GM18511 (cell line): Measurements from ENCODE around the gene AKAP6.

Source experiments
- ATAC-seq: cut with Tn5 transposase; IDR thresholded peaks from one replicate; pipeline ENCODE4 v1.9.1; 2021; ENCODE audit warnings: mild to moderate bottlenecking, moderate library complexity; ENCODE audit not compliant: unreplicated experiment

The AKAP6 gene

DNA sequence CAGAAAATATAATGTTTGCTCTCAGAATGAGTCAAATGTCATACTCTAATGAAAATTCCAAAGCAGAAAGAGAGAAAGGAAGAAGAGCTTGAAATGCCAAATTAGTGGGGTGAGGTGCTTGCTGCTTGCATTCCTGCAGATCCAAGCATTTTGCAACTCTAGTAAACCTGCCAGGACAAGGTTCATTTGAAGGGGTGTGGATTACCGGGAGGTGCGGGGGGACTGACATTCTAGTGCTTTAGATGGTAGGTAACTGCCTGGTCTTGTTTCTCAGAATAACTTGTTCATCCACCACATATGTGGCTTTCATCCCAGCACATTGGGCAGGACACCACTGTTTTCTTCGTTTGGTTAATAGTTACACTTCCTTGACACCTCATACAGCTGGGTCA lies 144.4 kb downstream of the AKAP6 start:
- ATAC-seq = no peak

- no peak for ATAC-seq
Observed at GRCh38 chr14:32474478-32475195, 145.5 kb downstream of the AKAP6 start.

DNA sequence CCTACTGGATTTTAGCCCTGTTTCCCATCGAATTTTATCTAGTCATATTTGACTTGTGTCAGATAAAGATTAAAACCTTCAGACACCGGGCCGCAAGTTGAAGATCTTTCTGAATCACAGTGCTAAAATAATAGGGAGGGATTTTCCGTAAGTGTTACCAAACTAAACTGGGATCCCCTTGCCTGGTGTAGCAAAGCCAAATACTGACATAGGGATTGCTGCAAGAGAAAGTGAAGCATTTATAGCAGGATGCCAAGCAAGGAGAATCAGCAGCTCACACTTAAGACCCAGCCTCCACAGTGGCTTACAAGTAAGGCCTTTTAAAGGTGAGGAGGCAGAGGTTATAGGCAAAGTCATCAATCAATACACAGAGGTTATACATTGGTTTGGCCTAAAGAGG lies 147.4 kb downstream of the AKAP6 start:
- ATAC-seq = no peak

DNA sequence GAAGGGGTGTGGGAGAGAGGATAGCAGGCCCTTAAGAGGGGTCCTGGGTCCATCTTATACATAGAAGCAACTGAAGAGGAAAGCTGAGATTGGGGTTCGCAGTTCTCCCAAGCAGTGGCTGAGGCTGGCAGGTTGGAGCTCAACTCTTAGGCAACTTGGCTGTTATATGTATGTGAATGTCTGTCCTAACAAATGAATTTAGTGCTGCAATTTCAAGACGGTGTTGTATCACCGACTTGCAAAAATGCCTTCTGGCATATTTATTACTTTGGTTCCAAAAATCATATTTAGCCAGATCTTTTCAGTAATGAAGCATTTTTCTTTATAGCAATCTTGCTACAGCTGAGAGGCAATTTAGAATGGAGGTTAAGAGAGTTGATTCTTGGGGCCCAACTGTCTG lies 148.3 kb downstream of the AKAP6 start:
- ATAC-seq = no peak

GRCh38 chr14:32478050-32478449 lies 149.0 kb downstream of the AKAP6 start:
- no peak for ATAC-seq

- no peak for ATAC-seq
Observed at GRCh38 chr14:32480337-32480736, 151.2 kb downstream of the AKAP6 start.

DNA sequence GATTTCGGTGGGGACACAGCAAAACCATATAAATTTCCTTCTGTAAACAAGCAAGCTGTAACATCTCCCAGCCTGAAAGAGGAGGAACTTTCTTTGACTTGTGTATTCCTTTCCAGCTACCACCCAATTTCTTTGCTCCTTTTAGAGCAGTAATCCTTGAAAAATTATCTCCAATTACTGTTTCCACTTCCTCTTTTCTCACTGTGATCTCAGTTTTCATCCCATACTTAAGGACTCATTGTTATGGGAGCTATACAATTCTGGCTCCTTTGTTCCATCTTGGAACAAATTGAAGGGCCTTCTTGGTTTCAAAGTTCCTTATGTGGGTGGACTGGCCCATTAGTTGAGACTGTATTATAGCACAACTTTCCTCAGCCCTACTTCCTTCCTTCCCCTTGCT lies 152.6 kb downstream of the AKAP6 start:
- no peak for ATAC-seq

- no peak for ATAC-seq
Observed at GRCh38 chr14:32491416-32492016, 162.4 kb downstream of the AKAP6 start.

- ATAC-seq = no peak
Observed at GRCh38 chr14:32492457-32492856, 163.4 kb downstream of the AKAP6 start.

- no peak for ATAC-seq
Observed at GRCh38 chr14:32494609-32495434, 165.7 kb downstream of the AKAP6 start.

GRCh38 chr14:32495435-32495734 lies 166.3 kb downstream of the AKAP6 start:
- no peak for ATAC-seq

DNA sequence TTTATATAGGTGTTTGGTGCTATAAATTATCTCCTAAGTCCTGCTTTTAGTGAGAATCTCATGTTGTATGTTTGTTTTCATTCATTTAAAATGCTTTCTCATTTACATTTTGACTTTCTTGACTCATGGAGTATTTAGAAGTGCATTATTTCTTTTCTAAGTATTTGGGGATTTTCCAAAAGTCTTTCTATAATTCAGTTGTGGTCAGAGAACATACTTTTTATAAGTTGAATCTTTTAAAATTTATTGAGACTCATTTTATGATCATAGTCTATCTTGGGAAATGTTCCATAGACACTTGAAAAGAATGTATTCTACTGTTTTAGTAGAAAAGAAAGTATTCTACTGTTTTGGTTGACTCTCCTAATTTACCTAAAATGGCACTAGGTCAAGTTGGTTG lies 168.2 kb downstream of the AKAP6 start:
- no peak for ATAC-seq

DNA sequence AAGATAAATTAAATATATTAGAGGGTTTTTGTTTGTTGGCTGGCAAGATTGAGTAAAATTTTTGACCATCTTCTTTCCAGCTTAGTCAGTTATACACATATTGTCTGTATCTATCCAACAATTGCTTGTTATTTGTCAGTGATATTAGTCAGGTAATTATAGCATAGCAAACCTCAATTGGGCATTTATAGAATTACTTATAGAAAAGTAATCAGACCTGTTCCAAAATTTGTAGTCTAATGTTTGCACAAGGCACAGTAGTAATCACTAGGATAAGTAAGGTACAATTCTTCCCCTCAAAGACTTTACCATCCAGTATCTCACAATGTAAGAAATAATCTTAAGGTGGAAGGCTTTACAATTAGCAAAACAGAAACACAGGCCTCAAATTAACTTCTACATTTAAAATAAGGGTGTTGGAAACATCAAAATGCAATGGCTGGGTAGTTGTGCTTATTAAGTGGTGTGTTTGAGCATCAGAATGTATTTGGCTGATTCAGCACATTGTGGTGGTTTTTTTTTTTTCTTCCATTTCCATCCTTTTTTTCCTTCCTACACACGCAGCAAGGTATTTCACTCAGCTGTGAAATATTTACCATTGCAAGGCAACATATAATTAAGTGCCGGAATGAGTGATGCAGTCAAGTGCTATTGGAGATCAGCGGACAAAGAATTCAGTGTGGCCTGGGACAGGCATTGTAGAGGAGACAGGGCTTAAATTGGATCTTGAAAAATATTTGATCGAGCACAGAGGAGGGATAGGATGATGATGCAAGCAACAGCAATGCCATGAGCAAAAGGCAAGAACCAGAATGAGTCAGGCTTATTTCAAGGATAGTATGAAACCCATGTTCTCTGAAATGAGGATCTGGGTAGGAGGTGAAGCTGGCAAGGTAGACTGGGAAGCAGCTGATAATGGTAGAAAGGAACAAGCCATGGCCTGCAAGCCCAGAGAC lies 178.2 kb downstream of the AKAP6 start:
- no peak for ATAC-seq

DNA sequence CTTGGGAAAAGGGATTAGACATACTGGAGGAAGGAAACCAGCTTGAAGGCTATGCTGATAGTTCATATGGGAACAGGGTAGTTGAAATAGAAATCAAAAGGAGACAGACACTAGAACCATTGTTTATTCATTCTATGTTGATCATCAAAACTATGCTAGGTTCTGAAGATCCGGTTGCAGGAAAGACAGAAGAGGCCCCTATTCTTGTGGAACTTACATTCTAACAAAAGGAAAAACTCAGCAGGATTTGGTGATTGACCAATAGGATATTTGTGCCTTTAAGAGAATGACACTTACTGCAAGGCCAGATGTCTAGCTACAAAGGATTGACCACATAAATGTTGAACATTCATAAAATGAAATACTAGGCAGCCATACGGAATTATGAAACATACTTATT lies 179.2 kb downstream of the AKAP6 start:
- no peak for ATAC-seq

- no peak for ATAC-seq
Observed at GRCh38 chr14:32509632-32510187, 180.6 kb downstream of the AKAP6 start.

DNA sequence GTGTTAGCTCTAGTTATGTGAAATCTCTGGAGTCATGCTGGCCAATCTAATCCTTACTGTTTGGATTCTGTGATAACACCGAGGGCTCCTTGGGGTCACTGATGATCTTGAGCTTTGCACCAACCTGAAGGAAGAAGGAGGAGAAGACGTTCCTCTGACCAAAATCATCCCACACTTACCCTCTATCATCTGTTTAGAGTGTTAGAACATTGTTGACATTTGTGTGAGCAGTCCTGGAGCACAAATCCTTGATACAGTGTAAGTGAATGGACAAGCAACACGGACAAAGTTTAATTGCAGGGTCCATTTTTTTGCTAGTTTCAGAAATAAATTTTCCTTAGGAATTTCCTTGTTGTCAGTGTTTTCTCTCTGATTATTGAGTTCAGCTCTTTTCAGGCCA lies 181.7 kb downstream of the AKAP6 start:
- ATAC-seq = no peak

DNA sequence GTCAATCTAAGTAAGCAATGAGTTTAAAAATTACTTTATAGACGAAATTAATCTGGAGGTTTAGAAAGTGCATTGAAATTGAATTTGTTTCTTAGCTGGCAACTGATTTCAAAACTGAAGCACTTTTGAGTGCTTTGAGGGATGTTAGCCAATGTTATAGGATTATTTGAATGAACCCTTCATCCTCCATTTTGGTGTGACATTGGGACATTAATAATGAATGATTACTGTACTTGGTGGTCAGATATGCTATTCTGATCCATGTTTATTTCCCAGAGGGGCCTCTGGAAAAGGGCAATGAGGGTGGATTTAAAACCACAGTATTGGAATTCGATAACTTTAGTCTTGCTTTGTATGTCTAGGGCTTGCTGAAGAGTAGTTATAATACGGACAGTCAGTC lies 183.2 kb downstream of the AKAP6 start:
- no peak for ATAC-seq

- no peak for ATAC-seq
Observed at GRCh38 chr14:32512813-32513212, 183.7 kb downstream of the AKAP6 start.

GRCh38 chr14:32513571-32514009 lies 184.5 kb downstream of the AKAP6 start:
- ATAC-seq = no peak

GRCh38 chr14:32514236-32514635 lies 185.1 kb downstream of the AKAP6 start:
- no peak for ATAC-seq

GRCh38 chr14:32514681-32515080 lies 185.6 kb downstream of the AKAP6 start:
- ATAC-seq = no peak
